Left forelimb (tissue), 1 donor: ENCODE results near the gene NBPF9.
"Not testable (repeated sequence)": the region's sequence is repeated elsewhere in the genome, so short reads cannot be mapped to it uniquely, and the experiment has no call there.

Experiments used
- DNase-seq: peaks from one replicate; pipeline ENCODE4 v3.0.0-alpha.2; 2018; ENCODE audit warnings: low spot score

Gene NBPF9

GRCh38 chr1:149103109-149104081, at the start of gene NBPF9:
NBPF9 (minus strand) TSS chr1:149103551; CDS start chr1:149082139, 21,412 bp downstream.
- peak; percentile 76 for DNase-seq

- not testable (repeated sequence) for DNase-seq
Observed at GRCh38 chr1:149149909-149150308, 46.6 kb upstream of the NBPF9 start.

GRCh38 chr1:149137585-149137984, 34.2 kb upstream of the NBPF9 start:
- DNase-seq = not testable (repeated sequence)

- DNase-seq = not testable (repeated sequence)
Observed at GRCh38 chr1:149130938-149131337, 27.6 kb upstream of the NBPF9 start.

GRCh38 chr1:149129245-149129644, 25.9 kb upstream of the NBPF9 start:
- not testable (repeated sequence) for DNase-seq

GRCh38 chr1:149126555-149127145, 23.3 kb upstream of the NBPF9 start:
- DNase-seq = not testable (repeated sequence)

GRCh38 chr1:149123948-149124926, 20.9 kb upstream of the NBPF9 start:
- peak; percentile 3 for DNase-seq

GRCh38 chr1:149112828-149113227, 9.5 kb upstream of the NBPF9 start:
- not testable (repeated sequence) for DNase-seq

GRCh38 chr1:149110343-149110742, 7.0 kb upstream of the NBPF9 start:
- DNase-seq = not testable (repeated sequence)

- DNase-seq = not testable (repeated sequence)
Observed at GRCh38 chr1:149102574-149102973, 777 bp downstream of the NBPF9 start.

- not testable (repeated sequence) for DNase-seq
Observed at GRCh38 chr1:149098276-149098675, 5.1 kb downstream of the NBPF9 start.

- DNase-seq = not testable (repeated sequence)
Observed at GRCh38 chr1:149093155-149093554, 10.2 kb downstream of the NBPF9 start.

GRCh38 chr1:149075505-149076127, 27.7 kb downstream of the NBPF9 start:
- not testable (repeated sequence) for DNase-seq

GRCh38 chr1:149064611-149065010, 38.7 kb downstream of the NBPF9 start:
- not testable (repeated sequence) for DNase-seq

- DNase-seq = not testable (repeated sequence)
Observed at GRCh38 chr1:149043056-149043455, 60.3 kb downstream of the NBPF9 start.

GRCh38 chr1:149033916-149034315, 69.4 kb downstream of the NBPF9 start:
- not testable (repeated sequence) for DNase-seq

GRCh38 chr1:149024327-149024726, 79.0 kb downstream of the NBPF9 start:
- not testable (repeated sequence) for DNase-seq

- DNase-seq = not testable (repeated sequence)
Observed at GRCh38 chr1:149018577-149018976, 84.8 kb downstream of the NBPF9 start.

- not testable (repeated sequence) for DNase-seq
Observed at GRCh38 chr1:149016626-149017025, 86.7 kb downstream of the NBPF9 start.

GRCh38 chr1:149015522-149015921, 87.8 kb downstream of the NBPF9 start:
- not testable (repeated sequence) for DNase-seq

GRCh38 chr1:149013513-149013912, 89.8 kb downstream of the NBPF9 start:
- not testable (repeated sequence) for DNase-seq
